GM19043 (cell line): ENCODE measurements around the gene TXNL4A.
A peak's percentile ranks its signal among the peaks of the same experiment; 100 is the strongest.
"Not testable (repeated sequence)": the region's sequence is repeated elsewhere in the genome, so short reads cannot be mapped to it uniquely, and the experiment has no call there.

Experiments used
- ATAC-seq: cut with Tn5 transposase; IDR thresholded peaks from one replicate; pipeline ENCODE4 v1.9.1; 2021; ENCODE audit warnings: low read depth; ENCODE audit not compliant: unreplicated experiment

Gene TXNL4A

GRCh38 chr18:79988451-79989194 lies at the start of gene TXNL4A:
Gene TXNL4A, minus strand, starts transcription at chr18:79988563. Its CDS starts 171 bp downstream, at chr18:79988392.
- ATAC-seq = peak; percentile 96

DNA sequence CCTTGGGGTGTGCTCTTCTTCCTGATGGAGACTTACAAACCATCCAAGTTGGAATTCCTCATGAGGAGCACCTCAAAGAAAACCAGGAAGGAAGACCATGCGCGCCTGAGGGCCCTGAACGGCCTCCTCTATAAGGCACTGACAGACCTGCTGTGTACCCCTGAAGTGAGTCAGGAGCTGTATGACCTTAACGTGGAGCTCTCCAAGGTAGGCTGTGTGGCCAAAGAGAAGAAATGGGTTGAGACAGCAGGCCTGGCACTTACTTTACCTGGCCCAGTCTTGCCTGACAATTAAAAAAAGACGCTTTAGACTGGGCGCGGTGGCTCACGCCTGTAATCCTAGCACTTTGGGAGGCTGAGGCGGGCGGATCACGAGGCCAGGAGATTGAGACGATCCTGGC lies 48.9 kb upstream of the TXNL4A start:
- ATAC-seq = no peak

DNA sequence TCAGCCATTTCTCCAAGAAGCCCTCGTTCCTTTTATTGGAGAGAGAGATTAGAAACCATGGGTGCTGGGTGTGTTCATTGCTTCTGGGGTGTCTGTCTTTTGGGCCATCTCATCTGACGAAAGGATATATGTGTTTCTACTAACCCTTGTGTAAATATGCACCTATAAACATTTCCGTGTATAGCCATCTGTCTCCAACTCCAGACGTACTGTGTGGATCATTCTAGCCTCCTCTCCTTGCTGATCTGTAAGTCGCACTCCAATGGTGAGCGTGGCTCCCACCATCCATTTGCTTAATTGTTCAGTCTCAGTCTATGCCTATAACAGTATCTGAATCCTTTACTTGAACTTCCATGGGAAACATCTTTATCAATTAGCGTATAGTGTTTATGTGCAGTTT lies 47.6 kb upstream of the TXNL4A start:
- no peak for ATAC-seq

GRCh38 chr18:80034852-80035406 lies 46.6 kb upstream of the TXNL4A start:
- no peak for ATAC-seq

- peak; percentile 66 for ATAC-seq
Observed at GRCh38 chr18:80034068-80034851, 45.9 kb upstream of the TXNL4A start, which contains the start of gene RBFA. Gene RBFA, plus strand, starts transcription at chr18:80034434. Its CDS starts 62 bp downstream, at chr18:80034496.

GRCh38 chr18:80033181-80034067 lies 45.1 kb upstream of the TXNL4A start:
- no peak for ATAC-seq

DNA sequence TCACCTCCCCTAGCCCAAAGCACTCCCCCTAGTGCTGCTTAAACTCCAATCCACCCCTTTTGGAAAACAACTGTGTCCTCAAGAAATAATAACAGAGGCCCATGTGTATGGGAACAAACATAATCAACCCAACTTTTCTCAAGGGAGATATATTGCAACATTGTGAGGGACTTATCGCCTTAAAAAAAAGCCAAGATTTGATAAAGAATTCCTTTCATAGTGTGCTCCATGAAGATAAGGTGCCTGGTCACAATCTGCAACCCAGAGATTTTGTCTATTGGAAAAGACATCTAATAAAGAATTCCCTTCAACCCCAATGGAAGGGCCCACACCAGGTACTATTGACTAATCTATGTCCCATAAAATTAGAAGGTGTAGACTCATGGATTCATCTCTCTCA lies 41.3 kb upstream of the TXNL4A start:
- no peak for ATAC-seq

- not testable (repeated sequence) for ATAC-seq
Observed at GRCh38 chr18:80027719-80028118, 39.4 kb upstream of the TXNL4A start.

DNA sequence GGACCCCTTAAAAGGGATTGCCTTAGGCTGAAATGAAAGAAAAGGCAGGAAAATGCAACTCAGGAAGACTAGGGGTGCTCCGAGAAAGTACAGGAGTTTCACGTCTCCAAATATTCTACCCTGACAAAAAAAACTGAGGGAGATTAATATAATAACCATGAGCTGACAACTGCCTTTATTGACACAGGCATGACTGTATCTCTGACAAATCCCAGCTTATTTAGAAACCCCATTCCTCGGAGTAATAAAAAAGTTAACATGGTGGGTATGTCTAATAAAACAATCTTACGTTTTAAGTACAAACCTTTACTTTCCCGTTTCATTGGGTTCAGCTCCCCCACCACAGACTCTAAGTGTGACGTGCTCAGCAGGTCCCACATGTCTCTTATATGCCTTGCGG lies 38.0 kb upstream of the TXNL4A start:
- no peak for ATAC-seq

- ATAC-seq = no peak
Observed at GRCh38 chr18:80023173-80023572, 34.8 kb upstream of the TXNL4A start.

DNA sequence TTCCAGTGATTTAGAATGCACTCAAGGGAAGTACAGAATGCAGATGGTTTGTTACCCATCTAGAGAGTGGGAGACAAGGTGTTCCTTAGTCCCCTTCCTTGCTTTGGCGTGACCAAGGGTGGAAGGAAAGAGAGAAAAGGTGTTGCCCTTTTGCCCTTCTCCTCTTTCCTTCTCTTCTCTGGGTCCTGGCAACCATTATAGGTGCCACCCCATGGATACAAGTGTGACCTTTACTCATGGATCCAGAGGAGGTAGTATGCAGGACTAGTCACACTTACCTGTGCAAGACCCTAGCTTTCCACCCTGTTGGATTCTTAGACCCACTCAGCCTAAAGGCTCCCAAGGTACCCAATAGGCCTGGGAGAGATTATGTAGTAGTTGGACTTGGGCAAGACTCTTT lies 34.2 kb upstream of the TXNL4A start:
- ATAC-seq = no peak

DNA sequence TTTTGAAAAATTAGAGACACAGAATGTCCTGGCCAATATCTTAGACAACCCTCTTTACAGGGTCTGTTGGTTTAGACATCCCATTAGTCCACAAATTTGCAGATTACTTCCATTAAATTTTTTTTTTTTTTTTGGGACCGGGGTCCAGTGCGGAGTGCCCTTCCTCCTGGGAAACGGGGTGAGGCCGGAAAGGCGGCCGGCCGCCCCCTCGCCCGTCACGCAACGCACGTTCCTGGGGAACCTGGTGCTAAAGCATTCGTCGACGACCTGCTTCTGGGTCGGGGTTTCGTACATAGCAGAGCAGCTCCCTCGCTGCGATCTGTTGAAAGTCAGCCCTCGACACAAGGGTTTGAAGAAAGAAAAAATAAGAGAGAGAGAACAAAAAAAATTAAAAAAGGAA lies 24.4 kb upstream of the TXNL4A start:
- no peak for ATAC-seq

DNA sequence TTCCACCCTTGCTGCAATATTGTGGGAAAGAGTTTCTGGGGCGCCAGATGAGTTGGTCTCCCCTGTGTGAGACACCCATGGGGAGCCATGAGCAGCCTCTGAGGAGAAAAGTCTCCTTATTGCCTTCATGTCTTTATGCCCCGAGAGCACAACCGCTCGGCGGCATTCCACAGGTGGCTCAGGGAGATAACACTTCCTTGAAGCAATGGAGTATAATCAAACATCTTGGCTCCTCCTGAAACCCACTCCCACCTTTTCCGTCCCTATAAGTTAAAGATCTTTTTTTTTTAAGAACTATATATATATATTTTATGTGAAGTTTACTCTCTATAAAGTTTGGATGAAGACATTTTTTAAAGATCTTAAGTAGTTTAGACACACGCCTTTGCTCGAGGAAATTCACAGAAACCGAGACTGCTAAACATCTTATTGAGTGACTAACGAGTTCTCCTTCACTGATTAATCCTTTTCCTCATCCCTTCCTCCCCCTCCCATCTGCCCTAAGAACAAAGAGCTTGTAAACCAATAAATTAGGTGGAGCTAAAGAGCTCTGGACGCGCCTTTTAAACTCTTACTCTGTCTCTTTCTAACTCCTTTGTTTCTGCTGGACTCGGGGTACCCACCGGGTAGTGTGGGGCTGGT lies 23.3 kb upstream of the TXNL4A start:
- not testable (repeated sequence) for ATAC-seq

DNA sequence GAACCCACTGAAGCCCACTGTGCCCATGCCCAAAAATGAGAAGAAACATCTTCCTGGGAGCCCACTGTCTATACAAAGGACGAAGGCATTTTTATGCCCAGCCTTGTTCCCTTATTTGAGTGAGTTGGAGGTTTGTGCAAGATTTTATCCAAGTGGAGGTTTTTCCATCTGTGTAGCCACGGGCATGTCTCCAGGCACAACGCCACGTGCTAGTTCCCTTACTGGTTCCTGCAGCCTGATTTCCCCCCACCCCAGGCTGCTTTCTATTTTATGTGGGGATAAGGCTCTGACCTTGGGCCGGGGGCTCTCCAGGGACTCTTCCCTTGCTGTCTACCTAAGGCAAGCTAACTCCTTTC lies 22.2 kb upstream of the TXNL4A start:
- no peak for ATAC-seq

DNA sequence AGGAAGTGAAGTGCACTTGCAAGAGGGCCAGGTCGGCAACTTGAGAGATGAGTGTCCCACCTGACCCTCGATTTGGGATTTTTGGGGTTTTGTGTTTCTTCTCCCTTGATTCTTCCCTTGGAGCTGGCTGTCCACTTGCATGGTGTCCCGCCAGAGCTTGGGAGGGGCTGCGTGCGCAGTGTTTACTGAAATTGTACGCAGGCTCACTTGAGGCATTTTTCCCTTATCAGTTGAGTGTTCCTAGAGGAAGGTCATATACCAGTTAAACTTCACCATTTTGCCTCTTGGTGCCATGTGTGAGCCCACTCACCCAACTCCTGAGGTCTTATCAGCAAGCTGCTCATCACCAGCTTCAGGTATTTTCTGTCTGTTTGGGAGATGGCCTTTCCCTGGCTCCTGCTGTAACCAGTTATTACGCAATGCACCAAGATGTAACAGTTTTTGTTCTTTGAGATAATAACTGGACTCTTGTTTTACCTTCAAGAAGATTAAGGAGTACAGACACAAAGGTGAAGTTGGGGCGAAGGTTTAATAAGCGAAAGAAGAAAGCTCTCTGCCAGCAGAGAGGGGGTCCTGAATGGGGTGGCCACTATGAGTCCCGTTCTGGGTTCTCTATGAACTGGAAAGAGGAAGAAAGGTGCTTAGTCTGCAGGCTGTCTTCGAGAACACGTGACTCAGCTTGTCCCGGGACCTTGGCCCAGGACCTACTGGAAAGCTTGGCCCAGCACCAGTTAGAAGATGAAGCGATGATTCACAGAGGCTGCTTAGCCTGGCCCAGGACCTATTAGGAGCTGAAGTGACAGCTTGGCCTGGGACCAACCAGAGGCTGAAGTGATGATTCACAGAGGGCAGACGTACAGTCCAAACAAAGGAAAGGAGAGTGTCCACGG lies 21.5 kb upstream of the TXNL4A start:
- ATAC-seq = no peak

DNA sequence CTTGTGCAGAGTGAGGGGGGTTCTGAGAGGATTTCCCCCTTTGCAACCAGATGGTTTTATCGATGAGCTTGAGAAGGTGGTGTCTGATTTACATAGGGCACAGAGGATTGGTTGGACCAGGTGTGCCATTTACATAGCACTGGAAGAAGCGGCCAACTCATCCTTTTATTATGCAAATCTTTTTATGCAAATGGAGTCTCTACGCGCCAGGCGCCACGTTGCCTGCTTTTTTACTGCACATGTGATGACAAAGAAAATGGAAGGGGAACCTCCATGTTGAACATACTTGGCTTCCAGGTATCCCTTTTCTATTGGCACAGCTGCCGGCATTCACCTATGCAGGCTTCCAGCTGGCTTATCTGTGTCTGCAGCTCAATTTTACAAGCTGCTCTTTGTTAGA lies 18.4 kb upstream of the TXNL4A start:
- no peak for ATAC-seq

DNA sequence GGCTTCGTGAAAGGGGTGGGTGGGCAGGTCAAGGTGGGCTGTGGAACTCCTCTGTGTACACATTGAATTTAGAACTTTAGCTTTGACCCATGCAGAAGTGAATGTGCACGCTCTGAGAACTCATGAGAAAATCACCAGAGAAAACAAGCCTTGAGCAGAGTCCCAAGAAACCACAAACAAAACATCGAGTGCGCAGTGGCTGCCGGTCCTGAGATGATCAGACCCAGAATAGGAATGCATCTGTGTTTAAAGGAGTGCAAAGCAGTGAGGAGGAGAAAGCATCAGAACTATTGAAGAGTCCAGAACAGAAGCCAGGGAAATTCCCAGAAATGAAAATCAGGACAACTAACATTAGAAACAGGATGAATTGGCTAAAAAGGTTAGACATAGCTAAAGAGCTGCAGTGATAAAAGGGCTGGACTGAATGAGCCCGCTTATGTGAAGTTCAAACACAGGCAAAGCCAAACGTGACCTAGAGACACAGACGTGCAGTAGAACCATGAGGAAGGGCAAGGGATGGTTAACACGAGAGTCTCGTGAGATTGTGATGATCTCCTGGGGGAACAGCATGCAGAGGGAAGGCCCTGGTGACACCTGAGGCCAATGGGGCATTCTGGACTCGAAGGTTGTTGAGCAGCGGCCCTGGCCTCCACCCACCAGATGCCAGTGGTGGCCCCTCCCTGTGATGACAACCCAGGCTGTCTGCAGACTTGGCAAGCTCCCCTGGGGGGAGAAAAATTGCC lies 16.4 kb upstream of the TXNL4A start:
- ATAC-seq = no peak

DNA sequence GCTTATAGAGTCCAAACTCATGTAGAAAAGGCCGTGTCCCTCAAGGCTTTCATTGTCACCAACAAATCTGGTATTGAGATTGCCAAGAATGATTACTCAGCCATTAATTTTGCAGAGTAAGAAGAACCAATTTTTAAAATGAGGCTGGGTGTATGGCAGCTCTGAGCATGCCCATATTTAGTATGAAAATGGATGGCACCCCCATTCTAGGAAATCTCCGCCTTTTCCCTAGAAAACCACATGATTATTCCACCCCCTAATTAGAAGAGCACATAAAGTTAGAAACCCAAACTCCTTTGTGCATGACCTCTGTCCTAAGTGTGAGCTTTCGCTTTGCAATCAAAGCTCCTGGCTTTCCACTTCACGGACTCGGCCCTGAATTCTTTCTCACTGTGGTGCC lies 14.1 kb upstream of the TXNL4A start:
- no peak for ATAC-seq

GRCh38 chr18:80000877-80001276 lies 12.5 kb upstream of the TXNL4A start:
- ATAC-seq = no peak
